ENCODE measurements around the gene MAP1S. TPM values are rescaled to one million over a fixed set of nuclear protein-coding genes. Genes with fewer than 3 reads are reported as not detected.

MAP1S gene
- total RNA-seq, 1 experiment from 2014 or later, result 46.5 TPM

- DNase-seq (ENCODE audit: low read depth), result no peak
- in situ Hi-C loops (cut with HindIII; ENCODE audit: low pct_unique_long_range_greater_than_20kb, low sequenced_read_pairs), result no loop called here
Measured at GRCh38 chr19:17725422-17726078, 6.3 kb downstream of the MAP1S start.

GRCh38 chr19:17726136-17726741, 7.0 kb downstream of the MAP1S start:
- DNase-seq (ENCODE audit: low read depth), result no peak
- in situ Hi-C loops (cut with HindIII; ENCODE audit: low pct_unique_long_range_greater_than_20kb, low sequenced_read_pairs), result no loop called here

GRCh38 chr19:17726964-17727773, 7.9 kb downstream of the MAP1S start:
- in situ Hi-C loops (cut with HindIII; ENCODE audit: low pct_unique_long_range_greater_than_20kb, low sequenced_read_pairs), result no loop called here
- DNase-seq (ENCODE audit: low read depth), result no peak

- in situ Hi-C loops (cut with HindIII; ENCODE audit: low pct_unique_long_range_greater_than_20kb, low sequenced_read_pairs), result no loop called here
- DNase-seq (ENCODE audit: low read depth), result no peak
Measured at GRCh38 chr19:17727843-17728242, 8.6 kb downstream of the MAP1S start.

GRCh38 chr19:17733127-17733526, 13.8 kb downstream of the MAP1S start:
- in situ Hi-C loops (cut with HindIII; ENCODE audit: low pct_unique_long_range_greater_than_20kb, low sequenced_read_pairs), result no loop called here
- no peak for DNase-seq (ENCODE audit: low read depth)

GRCh38 chr19:17734146-17734545, 14.9 kb downstream of the MAP1S start:
- no peak for DNase-seq (ENCODE audit: low read depth)
- in situ Hi-C loops (cut with HindIII; ENCODE audit: low pct_unique_long_range_greater_than_20kb, low sequenced_read_pairs), result no loop called here

GRCh38 chr19:17735410-17735809, 16.1 kb downstream of the MAP1S start:
- in situ Hi-C loops (cut with HindIII; ENCODE audit: low pct_unique_long_range_greater_than_20kb, low sequenced_read_pairs), result no loop called here
- DNase-seq (ENCODE audit: low read depth), result no peak

- peak; percentile 60 for DNase-seq (ENCODE audit: low read depth)
Measured at GRCh38 chr19:17737690-17738153, 18.4 kb downstream of the MAP1S start.

GRCh38 chr19:17739121-17739875, 20.0 kb downstream of the MAP1S start:
- in situ Hi-C loops (cut with HindIII; ENCODE audit: low pct_unique_long_range_greater_than_20kb, low sequenced_read_pairs), result no loop called here
- DNase-seq (ENCODE audit: low read depth), result no peak

More at GRCh38 chr19:17737690-17738153, 18.4 kb downstream of the MAP1S start:
- in situ Hi-C loops (cut with HindIII; ENCODE audit: low pct_unique_long_range_greater_than_20kb, low sequenced_read_pairs), result no loop called here

- in situ Hi-C loops (cut with HindIII; ENCODE audit: low pct_unique_long_range_greater_than_20kb, low sequenced_read_pairs), result no loop called here
- no peak for DNase-seq (ENCODE audit: low read depth)
Measured at GRCh38 chr19:17741456-17741855, 22.2 kb downstream of the MAP1S start.

- DNase-seq (ENCODE audit: low read depth), result peak; percentile 47
Measured at GRCh38 chr19:17743874-17744580, 24.7 kb downstream of the MAP1S start.

GRCh38 chr19:17747205-17748098, 28.2 kb downstream of the MAP1S start:
- peak; percentile 90 for DNase-seq (ENCODE audit: low read depth)

More at GRCh38 chr19:17743874-17744580, 24.7 kb downstream of the MAP1S start:
- in situ Hi-C loops (cut with HindIII; ENCODE audit: low pct_unique_long_range_greater_than_20kb, low sequenced_read_pairs), result no loop called here

GRCh38 chr19:17748884-17749638, 29.8 kb downstream of the MAP1S start:
- no peak for DNase-seq (ENCODE audit: low read depth)
- in situ Hi-C loops (cut with HindIII; ENCODE audit: low pct_unique_long_range_greater_than_20kb, low sequenced_read_pairs), result no loop called here

More at GRCh38 chr19:17747205-17748098, 28.2 kb downstream of the MAP1S start:
- in situ Hi-C loops (cut with HindIII; ENCODE audit: low pct_unique_long_range_greater_than_20kb, low sequenced_read_pairs), result no loop called here

GRCh38 chr19:17749912-17750317, 30.6 kb downstream of the MAP1S start:
- in situ Hi-C loops (cut with HindIII; ENCODE audit: low pct_unique_long_range_greater_than_20kb, low sequenced_read_pairs), result no loop called here
- no peak for DNase-seq (ENCODE audit: low read depth)

- in situ Hi-C loops (cut with HindIII; ENCODE audit: low pct_unique_long_range_greater_than_20kb, low sequenced_read_pairs), result no loop called here
- no peak for DNase-seq (ENCODE audit: low read depth)
Measured at GRCh38 chr19:17751103-17751911, 32.0 kb downstream of the MAP1S start, which contains the start of gene FCHO1. Gene FCHO1 (plus strand): TSS chr19:17751477. CDS start chr19:17755165, 3,688 bp downstream.
